Lung (tissue), 16 donors: ENCODE measurements around the gene ZBTB25. TPM values are rescaled to one million over a fixed set of nuclear protein-coding genes. Genes with fewer than 3 reads are reported as not detected.
A peak's percentile ranks its signal among the peaks of the same experiment; 100 is the strongest.

Experiments
- ATAC-seq: fragments of 200-7000 bp; cut with Tn5 transposase; one replicate; pipeline ENCODE4 v1.9.1; 2020; ENCODE audit warnings: moderate number of reproducible peaks; ENCODE audit not compliant: insufficient read depth, low FRiP score
- DNase-seq, 3 donors: peaks; one replicate each; pipeline ENCODE4 v3.0.0-alpha.2; 2013 to 2017
- H3K27ac ChIP-seq, 2 donors: one replicate each; pipeline ENCODE4 v1.5.1; 2013; ENCODE audit warnings: mild to moderate bottlenecking in 2 of 2, moderate library complexity in 2 of 2, control low read depth in 1 of 2, inconsistent platforms in 1 of 2, low read depth in 1 of 2, low read length in 1 of 2
- H3K27me3 ChIP-seq, 3 donors: one replicate each; pipeline ENCODE4 v1.5.1; 2013; ENCODE audit warnings: low read length in 2 of 3; ENCODE audit not compliant: control insufficient read depth in 3 of 3, insufficient read depth in 3 of 3
- H3K36me3 ChIP-seq, 4 donors: one replicate each; pipeline ENCODE4 v1.5.1; 2013; ENCODE audit warnings: low read length in 4 of 4, mild to moderate bottlenecking in 1 of 4, moderate library complexity in 1 of 4; ENCODE audit not compliant: control insufficient read depth in 4 of 4, insufficient read depth in 4 of 4
- H3K4me1 ChIP-seq, 5 donors: one replicate each; pipeline ENCODE4 v1.5.1; 2013; ENCODE audit warnings: low read length in 5 of 5, mild to moderate bottlenecking in 2 of 5, moderate library complexity in 1 of 5; ENCODE audit not compliant: control insufficient read depth in 5 of 5, insufficient read depth in 5 of 5
- H3K4me3 ChIP-seq: one replicate; pipeline ENCODE4 v1.5.1; 2013; ENCODE audit warnings: mild to moderate bottlenecking, control low read depth, moderate library complexity
- H3K9ac ChIP-seq, 2 donors: one replicate each; pipeline ENCODE4 v1.5.1; 2013; ENCODE audit warnings: low read length in 2 of 2, control low read depth in 1 of 2; ENCODE audit not compliant: insufficient read depth in 1 of 2
- H3K9me3 ChIP-seq, 4 donors: one replicate each; pipeline ENCODE4 v1.5.1; 2013; ENCODE audit warnings: low read length in 3 of 4, mild to moderate bottlenecking in 1 of 4, moderate library complexity in 1 of 4; ENCODE audit not compliant: control insufficient read depth in 4 of 4, insufficient read depth in 3 of 4
- CTCF ChIP-seq: IDR thresholded peaks from 2 replicates; pipeline ENCODE4 v1.5.1; 2012; ENCODE audit warnings: mild to moderate bottlenecking; ENCODE audit errors: control extremely low read depth, extremely low read depth
- WGBS, 2 donors: extraction: QIAGEN DNeasy Blood & Tissue Kit; methylation state at CpG; one replicate each; pipeline ENCODE4 v1.1.7; 2013; 5-methylcytosine and 5-hydroxymethylcytosine counted together
- long read RNA-seq, 5 donors: transcript quantifications; one replicate each; lab custom pipeline, GENCODE V29; 2026
- polyA plus RNA-seq, 2 donors: library from polyadenylated mRNA; stranded (reverse); fragments of 200-250 nt; gene quantifications; one replicate each; pipeline ENCODE4 v1.2.1, GENCODE V29; 2013
- total RNA-seq, 2 donors: library from RNA; depleted of rRNA in 1 of 2; stranded (reverse); fragments of >200 nt in 1 of 2; gene quantifications; one replicate each; pipeline ENCODE4 v1.2.1, GENCODE V29; 2014 to 2021
- donor health status: control.
- donor health status: control.
- donor health status: Bipolar disorder and iron deficiency.
- donor health status: healthy.
- donor health status: DM: yes; HTN: yes; CAD: no.

ZBTB25 gene
- total RNA-seq, result 10 to 100 TPM; 14.0 to 15.4 TPM
- 1 to 10 TPM; 4.0 to 4.5 TPM for polyA plus RNA-seq
- long read RNA-seq, donor 1, full-length matches to known transcripts, result 1 of 1 reads
- long read RNA-seq, donor 1, partial matches to known transcripts, result 0 of 1 reads
- long read RNA-seq, donor 1, other reads (novel, unspliced or antisense), result 0 of 1 reads
- long read RNA-seq, donor 2, full-length matches to known transcripts, result 1 of 1 reads
- long read RNA-seq, donor 2, partial matches to known transcripts, result 0 of 1 reads
- long read RNA-seq, donor 2, other reads (novel, unspliced or antisense), result 0 of 1 reads
- long read RNA-seq, donor 3, full-length matches to known transcripts, result 3 of 3 reads
- long read RNA-seq, donor 3, partial matches to known transcripts, result 0 of 3 reads
- long read RNA-seq, donor 3, other reads (novel, unspliced or antisense), result 0 of 3 reads
- long read RNA-seq, donor 4, full-length matches to known transcripts, result 1 of 1 reads
- long read RNA-seq, donor 4, partial matches to known transcripts, result 0 of 1 reads
- long read RNA-seq, donor 4, other reads (novel, unspliced or antisense), result 0 of 1 reads
- long read RNA-seq, donor 5, full-length matches to known transcripts, result 1 of 26 reads
- long read RNA-seq, donor 5, partial matches to known transcripts, result 25 of 26 reads
- long read RNA-seq, donor 5, other reads (novel, unspliced or antisense), result 0 of 26 reads

- H3K27me3 ChIP-seq, result no peaks in the 10 kb centered on the region
- 0% methylated on average over 72 to 87 of the region's 87 CpGs for WGBS, 2 donors
- no peaks in the 10 kb centered on the region for H3K9me3 ChIP-seq
- ATAC-seq (peak; percentile 87), DNase-seq (peak; percentile 94 to 97 (median 95))
- TF ChIP-seq CTCF, result no peak
- peak within 1 kb of the TSS; percentile 87 to 92 for H3K9ac ChIP-seq
- H3K4me1 ChIP-seq, result peaks cover 7 to 47% (median 27%) of the 10 kb centered on the region in 5 donors
- peaks cover 0 to 4% (median 0%) of the 10 kb centered on the region in 4 donors for H3K36me3 ChIP-seq
- H3K27ac ChIP-seq, result peak within 1 kb of the TSS; percentile 99 to 100
- H3K4me3 ChIP-seq, result peak within 1 kb of the TSS; percentile 62
These were observed at the start of gene ZBTB25 for GRCh38 chr14:64503434-64504309. Gene ZBTB25, minus strand, starts transcription at chr14:64503838. Its CDS starts 13,305 bp downstream, at chr14:64490533.

- H3K9ac ChIP-seq, result no peak overlapping the region
- DNase-seq, result peak in 2 of 3 donors; percentile 24 to 44
- WGBS, 2 donors, result 56 to 62% methylated on average over 7 of the region's 7 CpGs
These were observed 47.1 kb upstream of the ZBTB25 start for GRCh38 chr14:64550621-64551333.

More at GRCh38 chr14:64550621-64551333, 47.1 kb upstream of the ZBTB25 start:
- Histone ChIP-seq H3K27me3 (peaks cover 0 to 35% (median 32%) of the 10 kb centered on the region in 3 donors), H3K9me3 (no peaks in the 10 kb centered on the region), H3K36me3 (no peaks in the 10 kb centered on the region), H3K4me3 (no peak overlapping the region), H3K27ac (no peak overlapping the region), H3K4me1 (peaks cover 0 to 14% (median 0%) of the 10 kb centered on the region in 5 donors)
- TF ChIP-seq CTCF, result no peak
- ATAC-seq, result no peak
